HG02884 (cell line): ENCODE data around the gene SCN1A.

Experiments
- ATAC-seq: cut with Tn5 transposase; IDR thresholded peaks from one replicate; pipeline ENCODE4 v1.9.1; 2021; ENCODE audit warnings: mild to moderate bottlenecking, moderate library complexity; ENCODE audit not compliant: unreplicated experiment

SCN1A gene

DNA sequence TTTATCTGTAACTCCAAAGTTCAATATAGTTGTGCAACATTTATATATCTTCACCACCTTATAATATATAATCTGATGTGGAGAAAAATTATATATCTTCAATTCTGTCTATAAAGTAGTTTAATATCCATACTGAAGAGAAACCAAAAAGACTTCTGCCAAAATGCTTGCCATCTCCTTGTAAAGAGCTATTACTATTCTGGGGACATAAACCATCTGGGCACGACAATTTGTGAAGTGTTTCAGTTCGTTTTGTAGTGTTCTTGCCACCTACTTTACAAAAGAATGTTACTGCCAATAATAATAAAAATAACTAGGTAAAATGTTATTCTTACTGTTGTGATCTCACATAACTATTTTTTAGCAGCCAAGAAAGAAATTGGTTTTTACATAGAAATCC, 45.1 kb downstream of the SCN1A start:
- no peak for ATAC-seq

DNA sequence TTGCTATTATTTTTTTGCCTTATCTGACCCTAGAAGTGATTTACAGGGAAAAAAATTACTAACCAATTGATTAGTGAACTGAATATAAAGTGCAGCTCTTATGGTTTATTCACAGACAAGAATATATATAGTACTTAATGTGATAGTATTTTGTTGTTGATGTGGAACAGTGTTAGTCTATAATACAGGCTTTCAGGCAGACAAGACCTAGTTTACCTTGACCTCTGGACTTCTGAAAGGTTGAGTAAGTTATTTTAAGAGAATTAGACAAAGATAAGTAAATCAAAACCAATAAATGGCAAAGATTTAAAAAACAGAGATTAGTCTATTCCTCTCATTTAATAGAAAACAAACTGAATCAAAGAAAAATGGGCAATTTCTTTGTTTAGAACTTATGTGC, 46.0 kb downstream of the SCN1A start:
- ATAC-seq = no peak

DNA sequence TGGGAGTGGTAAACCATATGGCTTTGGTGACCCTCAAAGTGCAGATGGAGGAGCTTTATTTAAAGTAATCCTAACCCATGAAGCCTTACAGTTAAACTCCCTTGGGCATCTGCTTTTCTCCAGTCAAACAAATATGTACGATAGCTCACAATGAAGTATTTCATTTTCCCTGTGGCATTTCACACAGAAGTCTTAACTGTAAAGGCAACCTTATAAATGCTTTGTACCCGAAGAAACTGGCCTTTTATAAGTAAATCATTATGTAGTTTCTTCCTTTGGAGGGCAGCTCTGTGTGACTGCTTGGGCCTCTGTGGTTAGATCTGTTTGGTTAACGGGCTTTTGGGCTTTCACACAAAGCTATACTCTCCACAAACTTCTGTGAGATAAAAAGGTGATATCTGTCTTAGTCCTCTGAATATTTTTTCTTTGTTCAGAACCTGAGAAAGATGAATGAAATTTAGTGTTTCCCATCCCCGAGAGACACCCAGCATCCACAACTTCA, 46.6 kb downstream of the SCN1A start:
- no peak for ATAC-seq

DNA sequence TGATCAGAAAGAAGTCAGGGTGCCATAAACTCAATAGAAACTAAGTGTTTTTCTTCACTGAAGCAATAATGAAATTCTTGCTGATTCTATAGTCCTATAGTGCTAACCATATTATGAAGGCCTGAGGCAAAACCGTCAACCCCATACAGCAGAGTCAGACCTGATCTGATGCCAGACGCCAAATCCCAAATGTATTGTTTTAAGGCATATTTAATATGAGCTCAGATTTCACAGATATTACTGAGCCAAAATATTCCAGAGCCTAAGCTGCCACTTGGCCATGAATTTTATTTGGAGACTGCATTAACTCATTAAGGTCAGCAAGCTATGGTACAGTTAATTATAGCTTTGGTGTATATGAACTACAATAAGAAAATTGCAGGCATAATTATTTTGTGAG, 53.4 kb downstream of the SCN1A start:
- ATAC-seq = no peak

DNA sequence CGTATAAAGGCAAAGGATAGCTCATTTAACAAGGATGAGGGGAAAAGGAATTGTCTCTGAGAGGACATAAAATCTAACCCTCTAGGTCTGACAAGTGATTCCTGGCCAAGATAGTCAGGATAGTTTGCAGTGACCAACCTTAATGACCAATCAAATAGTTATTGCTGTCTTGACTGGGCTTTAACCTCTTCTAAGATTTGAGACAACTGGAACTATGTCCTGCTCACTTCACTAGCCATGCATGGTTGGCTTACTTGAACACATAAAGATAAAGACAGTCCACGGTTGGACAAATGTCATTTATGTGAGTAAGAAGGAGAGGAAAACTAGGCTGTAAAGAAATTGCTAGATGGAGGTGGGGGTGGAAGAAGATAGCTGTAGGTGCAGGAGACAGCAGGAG, 53.8 kb downstream of the SCN1A start:
- ATAC-seq = no peak

DNA sequence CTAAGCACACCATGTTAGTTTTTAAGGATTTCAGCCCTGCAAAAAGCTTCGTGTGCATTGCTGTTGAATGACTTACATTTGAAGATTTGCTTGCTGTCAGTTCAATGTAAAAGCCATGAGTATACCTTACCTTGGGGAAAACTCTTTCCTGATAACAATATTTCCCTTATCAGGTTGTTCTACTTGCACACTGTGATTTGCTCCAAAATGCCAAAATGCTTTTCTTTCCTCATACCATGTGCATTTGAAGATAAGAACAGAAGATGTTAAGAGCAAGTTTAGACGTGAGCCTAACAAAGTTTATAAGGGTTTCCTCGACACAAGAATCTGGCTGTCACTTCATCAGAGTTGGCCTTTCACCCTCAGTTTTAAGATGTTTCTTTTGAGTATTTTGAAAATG, 57.6 kb downstream of the SCN1A start:
- no peak for ATAC-seq

DNA sequence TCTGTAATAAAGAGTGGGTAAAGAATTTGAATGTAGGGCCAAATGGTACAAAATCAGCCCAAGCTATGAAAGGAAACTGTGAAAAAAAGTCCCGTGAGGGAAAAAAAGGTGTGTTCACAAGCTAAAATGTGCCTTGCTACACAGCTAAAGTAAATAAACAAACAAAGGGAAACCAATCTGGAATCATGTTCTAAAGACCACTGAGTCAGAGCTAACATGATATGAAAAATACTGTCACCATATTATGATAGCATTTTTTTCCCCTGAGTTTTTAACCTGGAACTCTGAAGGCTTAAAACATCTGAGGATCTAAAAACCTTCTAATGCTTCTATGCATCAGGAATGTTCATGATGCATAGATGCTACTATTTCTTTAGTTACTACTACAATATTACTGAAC, 58.8 kb downstream of the SCN1A start:
- no peak for ATAC-seq

DNA sequence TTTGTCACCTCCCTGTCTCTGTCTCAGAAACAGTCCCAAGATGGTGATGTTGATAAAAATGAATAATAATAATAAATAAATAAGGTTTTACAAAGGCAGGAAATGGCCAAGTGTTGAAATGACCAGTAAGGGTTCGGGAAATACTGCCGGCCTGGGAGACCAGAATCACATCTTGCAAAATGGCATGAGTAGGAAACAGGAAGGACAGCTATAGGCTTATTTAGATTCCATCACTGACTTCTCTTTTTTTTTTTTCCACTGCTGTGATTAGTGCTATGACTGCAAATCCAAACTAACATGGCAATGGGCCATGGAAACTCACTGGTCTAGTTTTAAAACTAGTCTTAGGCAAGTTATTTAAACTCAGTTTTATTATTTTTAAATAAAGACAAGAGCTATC, 60.6 kb downstream of the SCN1A start:
- no peak for ATAC-seq

DNA sequence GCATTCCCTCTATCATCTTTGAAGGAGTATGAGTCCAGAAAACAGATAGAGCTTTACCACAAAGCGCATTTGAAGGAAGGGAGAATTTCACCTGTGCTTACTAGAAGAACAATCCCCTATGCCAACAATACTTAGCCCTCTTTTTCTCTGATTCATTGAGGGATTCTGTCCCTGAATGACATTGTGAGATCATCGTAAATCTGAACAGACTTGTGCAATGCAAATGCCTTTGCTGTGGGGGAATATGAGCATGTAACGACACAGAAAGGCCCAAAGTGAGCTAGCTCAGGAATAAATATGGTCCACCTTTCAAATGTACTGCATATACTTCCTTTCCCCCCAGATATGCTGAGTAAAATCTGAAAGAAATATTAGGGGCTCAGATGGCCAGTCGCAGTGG, 67.6 kb downstream of the SCN1A start:
- no peak for ATAC-seq

DNA sequence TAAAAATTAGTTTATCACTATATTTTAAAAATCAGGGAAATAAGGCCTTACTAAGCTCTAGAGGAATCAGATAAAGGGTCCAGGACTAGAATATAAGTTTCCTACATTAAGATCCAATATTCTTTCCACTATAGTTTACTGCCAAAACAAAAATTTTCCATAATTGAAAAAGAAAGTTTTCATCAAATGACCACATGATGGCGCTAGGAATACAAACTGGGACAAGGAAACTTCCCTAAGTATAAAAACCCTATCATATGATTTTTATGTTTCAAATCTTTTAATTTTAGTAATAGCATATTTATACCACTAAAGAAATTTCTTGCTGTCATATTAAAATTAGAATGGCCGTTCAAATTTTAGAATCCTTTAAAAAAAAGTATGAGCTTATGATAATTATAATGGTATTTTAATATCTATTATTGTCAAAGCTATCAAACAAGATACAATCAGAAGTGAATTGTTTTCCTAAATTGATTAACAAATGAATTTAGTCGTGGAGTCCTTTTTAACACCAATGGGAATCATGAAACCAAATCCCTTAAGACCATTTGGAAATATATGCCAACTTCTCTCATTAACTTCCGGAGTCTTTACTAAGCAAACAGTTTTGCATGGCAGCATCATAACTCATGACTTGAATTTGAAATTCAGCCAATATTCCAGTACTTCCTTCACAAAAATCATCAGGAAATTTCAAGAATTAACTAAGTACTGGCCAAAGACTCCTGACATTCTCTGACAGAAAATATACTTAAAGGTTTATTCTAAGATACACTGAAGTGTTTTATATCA, 70.3 kb downstream of the SCN1A start:
- no peak for ATAC-seq

DNA sequence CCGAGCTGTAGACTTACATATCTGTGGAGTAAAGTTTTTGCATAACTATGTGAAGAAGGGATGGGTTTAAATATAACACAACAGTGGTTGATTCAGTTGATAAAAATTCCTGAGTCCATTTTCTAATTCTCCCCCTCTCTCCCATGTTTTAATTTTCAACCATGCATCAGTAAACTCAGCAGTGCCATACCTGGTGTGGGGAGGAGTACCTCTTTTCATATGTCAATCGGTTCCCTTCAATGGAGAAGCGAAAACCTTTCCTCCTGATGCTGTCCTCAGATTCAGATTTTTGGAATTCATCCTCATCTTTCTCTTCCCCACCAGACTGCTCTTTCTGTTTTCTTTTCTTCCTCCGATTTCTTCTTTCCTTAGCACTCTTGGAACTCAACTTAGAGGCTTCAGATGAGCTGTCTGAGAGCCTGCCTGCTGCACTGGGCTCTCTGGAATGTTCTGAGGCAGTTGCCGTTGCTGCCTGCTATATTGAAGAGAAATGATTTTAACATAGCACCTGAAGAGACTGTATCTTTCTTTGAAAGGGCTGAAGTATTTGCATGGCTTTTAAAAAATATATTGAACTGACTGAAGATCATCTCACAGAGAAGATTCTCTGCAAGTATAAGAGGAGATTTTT, 82.9 kb downstream of the SCN1A start:
- no peak for ATAC-seq

DNA sequence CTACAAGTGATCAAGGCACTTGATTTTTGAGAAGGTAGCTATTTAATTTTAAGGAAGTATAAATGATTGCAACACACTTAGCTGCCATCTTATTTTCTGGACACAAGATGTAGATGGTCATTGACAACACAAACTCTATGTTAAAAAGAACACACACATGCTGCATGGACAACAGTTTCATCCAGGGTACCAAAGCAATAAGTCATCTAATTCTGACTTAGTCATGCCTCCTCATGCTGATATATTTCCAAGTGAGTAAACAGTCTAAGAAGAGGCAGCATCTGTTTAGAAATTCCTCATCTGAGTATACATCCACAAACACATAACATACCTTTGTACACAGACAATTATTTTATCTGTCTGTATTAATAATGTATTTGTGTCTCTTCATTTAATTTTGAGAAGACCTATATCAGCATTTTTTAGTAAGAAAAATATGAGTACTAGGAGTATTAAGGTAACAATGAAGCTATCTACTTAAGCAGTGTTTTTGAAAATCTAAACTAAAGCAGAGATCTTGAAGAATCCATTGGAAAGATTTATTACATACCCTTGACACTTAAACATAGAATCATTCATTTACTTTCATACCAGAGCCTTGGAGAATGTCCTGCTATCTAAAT, 84.9 kb downstream of the SCN1A start:
- ATAC-seq = no peak

DNA sequence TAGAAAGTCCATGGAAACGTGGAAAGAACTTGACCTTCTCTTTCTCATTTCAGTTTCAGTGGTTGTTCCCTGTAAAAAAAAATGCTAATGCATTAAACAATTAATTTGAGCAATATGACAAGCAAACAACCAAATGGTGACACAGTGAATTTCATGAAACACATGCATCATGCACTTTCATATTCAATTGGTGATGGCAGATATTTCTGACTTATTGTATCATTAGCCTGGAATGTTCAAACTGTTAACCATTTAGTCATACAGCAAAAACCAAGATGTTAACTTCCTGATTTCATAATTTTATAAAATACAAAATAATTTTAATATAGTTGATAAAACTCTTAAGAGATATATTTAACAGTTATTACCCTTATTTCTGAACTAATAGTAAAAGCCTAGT, 85.5 kb downstream of the SCN1A start:
- no peak for ATAC-seq

DNA sequence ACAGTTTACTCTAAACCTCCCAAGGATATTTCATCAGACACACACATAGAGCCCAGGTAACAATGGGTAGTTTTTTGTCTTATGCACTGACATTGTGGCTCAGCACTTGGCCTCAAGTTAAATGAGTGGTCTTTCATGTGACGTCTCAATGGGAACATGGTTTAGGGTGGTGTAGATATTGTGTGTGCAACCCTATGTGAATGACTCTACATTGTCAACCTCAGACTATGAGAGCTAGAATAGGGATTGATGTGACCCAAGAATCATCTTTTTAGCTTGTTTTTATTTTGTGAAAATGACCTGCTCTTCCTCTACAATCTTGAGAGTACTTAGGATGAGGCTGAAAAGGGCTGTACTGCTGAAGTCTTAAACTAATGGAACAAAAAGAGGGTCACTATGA, 86.2 kb downstream of the SCN1A start:
- no peak for ATAC-seq

DNA sequence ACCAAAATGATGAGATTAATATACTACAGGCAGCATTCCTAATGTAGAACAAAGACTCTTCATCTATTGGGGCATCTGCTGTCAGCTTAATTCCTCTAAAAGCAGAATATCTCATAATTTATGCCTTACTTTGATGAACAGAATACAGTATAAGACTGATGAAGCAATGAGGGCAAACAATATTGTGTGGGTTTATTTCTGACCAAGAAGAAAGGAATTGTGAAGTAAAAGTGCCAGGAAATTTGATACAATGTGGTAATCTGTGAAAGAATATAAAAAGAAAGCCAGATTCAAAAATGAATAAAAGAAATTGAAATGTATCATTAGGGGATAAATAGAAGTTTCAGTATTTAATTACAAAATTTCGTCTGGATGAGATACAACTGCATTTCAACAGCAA, 95.5 kb downstream of the SCN1A start:
- no peak for ATAC-seq

DNA sequence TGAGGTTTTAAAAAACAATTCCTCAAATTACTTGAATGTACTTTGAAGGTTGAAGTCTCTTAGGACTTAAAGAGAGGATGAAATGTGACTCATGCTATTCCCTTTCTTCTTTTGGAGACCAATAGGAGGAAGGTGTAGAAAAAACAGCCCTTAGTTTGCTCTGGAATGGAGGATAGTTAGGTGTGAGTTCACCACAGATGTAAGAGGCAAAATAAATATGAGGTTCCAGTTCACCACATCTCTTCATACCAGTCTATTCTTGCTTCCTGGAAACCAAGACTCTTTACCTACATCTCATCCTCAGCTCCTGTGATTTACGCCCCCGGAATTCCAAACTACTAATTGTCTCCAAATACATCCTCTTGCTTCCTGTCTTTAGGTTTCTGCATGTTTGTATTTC, 96.8 kb downstream of the SCN1A start:
- ATAC-seq = no peak

DNA sequence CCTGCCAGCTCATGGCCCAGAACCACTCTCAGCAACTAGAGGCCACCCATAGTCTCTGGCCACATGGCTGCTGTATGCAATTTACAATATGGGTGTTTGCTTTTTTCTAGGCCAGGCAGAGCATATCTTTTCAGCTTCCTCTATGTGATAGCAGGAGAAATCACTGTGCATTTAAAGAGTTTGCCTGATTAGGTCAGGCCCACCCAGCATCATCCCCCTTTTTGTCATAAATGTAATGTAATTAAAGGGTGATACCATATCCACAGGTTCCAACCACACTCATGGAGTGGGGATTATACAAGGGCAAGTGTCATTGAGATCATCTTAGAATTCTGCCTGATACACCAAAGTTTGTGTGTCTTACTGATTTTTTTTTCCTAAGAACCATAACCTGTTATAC, 102.5 kb downstream of the SCN1A start:
- ATAC-seq = no peak

DNA sequence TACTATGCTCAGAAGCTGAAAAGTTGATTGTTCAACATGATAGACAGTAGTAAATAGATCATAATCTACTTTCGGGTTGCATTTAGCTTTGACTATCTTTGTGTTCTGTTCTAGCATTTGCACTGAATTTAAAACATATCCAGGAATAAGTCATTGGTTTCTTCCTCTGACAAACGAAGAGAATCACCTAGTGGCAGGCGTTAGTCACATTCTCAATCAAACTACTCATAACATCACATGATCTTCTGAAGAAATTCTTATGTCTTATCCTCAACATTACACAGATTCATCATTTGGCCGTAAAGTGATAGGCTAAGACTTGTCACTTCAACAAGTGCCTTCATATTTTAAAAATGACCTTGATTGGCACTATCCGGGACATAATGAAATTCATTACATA, 110.6 kb downstream of the SCN1A start:
- no peak for ATAC-seq

DNA sequence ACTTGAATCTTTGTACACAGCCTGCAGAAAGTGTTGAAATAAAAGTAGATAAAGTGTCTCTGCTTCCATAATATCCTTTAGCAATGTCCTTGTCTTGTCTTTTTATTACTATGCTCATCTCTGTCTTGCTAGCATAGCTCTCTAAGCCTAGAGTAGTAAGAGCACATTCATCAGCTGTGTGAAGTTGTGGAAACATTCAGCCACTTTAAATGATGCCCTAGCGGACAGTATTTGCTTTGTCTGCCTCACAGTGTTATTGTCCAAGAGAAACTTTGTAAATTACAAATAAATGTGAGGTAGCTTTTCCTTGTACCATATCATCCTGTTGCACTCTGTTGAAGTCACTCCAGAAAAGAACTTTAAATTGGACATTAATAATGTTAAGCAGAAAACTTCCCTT, 113.9 kb downstream of the SCN1A start:
- ATAC-seq = no peak

DNA sequence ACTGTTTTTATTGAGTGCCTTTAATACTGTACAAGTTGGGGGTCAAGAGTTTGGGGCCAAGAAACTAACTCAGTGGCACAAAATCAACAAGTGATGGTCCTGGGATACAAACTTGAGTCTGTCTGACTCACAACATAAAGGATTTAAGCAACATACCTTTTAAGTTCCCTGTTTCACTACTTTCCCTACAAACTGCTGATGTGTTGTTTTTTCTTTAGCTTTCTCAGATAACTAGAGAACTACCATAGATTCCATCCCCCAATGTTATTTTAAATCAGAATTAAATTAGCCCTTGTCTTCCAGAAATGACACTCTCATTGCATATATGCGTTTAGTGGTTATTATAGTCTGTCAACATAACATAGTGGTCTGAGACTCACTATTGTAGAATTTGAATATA, 116.2 kb downstream of the SCN1A start:
- ATAC-seq = no peak

DNA sequence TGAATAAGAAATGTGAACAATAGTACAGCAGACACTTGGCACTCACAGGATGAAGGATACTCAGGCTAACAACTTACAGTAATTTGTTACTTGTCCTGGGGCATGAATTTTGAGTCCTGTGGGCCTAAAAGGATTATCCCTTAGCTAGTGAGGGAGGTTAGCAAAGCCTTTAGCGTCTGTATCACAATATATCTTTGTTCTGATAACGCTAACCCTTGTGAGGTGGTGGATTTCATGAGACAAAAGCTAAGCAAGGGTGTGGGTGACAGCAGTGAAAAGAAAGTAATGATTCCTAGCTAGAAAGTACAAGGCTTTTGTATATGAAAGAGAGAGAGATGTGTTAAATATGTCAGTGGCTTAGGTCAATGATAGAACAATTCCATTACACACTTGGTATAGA, 127.4 kb downstream of the SCN1A start:
- no peak for ATAC-seq

DNA sequence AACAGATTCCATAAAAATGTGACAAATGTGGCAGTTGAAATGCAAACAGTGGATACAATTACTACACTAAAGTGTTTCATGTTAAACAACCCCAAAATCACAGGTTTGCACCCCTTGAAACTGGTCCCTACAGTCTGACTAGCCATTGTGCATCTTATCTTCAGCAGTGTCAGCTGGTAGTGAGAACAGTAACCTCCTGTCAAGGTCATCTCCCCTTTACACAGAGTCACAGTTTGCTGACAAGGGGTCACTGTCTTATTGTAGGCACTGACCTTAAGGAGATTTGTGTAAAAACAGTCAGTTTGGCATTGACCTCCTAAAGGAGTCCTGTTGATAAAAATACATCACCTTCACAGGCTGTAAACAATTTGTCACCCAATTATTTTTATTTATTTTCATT, 137.0 kb downstream of the SCN1A start:
- no peak for ATAC-seq
